Stimulated activated naive CD4-positive, alpha-beta T cell treated with Interleukin-2 at 50 U/mL for 16 hours (primary cell): ENCODE data around the gene GYPE.
"Not testable (repeated sequence)": the region's sequence is repeated elsewhere in the genome, so short reads cannot be mapped to it uniquely, and the experiment has no call there.

ENCODE experiments used
- DNase-seq: peaks from one replicate; lab custom pipeline; 2025; lab: John Stamatoyannopoulos, UW

GYPE gene

DNA sequence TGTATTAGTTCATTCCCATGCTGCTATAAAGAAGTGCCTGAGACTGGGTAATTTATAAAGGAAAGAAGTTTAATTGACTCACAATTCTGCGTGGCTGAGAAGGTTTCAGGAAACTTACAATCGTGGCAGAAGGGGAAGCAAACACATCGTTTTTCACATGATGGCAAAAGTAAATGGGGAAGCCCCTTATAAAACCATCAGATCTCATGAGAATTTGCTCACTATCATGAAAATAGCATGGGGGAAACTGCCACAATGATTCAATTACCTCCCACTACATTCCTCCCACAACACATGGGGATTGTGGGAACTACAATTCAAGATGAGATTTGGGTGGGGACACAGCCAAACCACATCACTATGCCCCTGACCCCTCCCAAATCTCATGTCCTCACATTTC lies 35.4 kb downstream of the GYPE start:
- DNase-seq, result not testable (repeated sequence)

DNA sequence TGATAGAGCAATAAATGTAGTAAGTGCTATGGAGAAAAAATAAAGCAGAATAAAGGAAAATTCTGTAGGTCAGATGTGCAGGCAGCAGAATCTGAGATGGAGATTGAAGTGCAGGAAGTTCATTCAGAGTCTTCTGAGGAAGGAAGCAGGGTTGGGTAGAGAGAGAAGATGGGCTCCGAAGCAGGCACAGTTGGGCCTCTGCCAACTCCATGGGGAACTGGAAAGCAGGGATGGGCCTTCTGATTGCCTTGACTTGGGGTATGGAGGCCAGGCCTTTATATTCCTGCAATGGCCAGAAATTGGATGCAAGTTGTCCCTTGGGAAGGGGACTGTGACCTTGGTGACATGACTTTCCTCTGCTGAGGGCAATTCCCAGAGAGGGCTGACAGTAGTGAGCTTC lies 42.6 kb downstream of the GYPE start:
- not testable (repeated sequence) for DNase-seq

DNA sequence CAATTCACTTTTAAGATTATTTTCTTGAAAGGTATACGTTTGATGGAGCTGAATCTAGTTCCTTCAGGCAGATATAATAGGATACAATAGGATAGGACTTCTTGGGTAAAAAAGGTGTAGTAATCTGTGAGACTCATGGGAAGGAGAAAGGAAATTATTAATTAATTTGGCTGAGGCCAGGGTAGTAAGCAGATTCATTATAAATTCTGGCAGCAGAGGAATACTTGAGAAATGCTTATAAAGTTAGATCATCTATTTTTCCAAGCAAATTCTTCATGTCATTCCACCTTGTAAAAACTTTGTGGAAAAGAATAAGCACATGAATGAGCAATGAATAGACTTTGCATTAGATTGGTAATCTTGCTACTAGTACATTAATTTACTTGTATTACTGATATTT lies 46.9 kb downstream of the GYPE start:
- no peak for DNase-seq

DNA sequence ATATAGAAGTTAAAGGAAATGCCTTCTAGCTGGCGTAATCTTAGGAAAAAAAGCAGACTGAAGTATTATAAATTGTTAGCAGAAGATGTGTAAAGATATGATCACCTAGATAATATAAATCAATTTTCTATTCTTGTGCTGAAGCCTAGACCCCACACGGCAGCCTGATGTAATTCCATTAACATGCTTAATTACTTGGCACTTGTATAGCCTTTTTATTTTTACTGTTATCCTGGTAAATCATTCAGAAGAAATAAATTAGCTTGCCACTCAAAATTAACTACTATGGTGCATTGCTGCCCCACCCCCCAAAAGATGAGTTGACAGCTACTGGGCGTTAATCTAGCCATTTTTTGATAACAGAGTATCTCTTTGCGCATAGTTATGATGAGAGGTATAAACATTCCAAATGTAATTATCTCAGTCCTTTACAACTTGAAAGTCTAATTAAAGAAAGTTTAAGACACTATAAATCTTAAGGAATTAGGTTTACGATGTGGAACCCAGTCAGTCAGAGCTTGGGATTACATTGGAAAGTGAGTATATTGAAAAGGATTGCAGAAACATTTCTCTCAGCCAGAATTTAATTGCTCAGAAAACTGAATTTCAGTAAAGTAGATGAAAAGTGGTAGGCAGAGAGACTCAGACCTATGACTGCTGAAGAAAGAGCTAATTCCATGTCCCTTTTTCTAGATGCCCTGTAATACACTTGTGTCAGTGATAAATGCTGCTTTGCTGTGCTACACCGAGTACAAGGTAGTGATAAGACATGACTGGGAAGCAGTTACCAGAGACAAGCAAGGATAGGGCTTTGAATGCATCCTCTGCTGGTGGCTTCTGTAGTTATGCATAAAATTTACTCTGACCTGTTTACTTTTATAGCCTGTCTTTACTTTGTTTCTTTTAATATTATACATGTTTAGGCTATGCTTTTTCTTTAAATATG lies 47.7 kb downstream of the GYPE start:
- DNase-seq, result not testable (repeated sequence)

DNA sequence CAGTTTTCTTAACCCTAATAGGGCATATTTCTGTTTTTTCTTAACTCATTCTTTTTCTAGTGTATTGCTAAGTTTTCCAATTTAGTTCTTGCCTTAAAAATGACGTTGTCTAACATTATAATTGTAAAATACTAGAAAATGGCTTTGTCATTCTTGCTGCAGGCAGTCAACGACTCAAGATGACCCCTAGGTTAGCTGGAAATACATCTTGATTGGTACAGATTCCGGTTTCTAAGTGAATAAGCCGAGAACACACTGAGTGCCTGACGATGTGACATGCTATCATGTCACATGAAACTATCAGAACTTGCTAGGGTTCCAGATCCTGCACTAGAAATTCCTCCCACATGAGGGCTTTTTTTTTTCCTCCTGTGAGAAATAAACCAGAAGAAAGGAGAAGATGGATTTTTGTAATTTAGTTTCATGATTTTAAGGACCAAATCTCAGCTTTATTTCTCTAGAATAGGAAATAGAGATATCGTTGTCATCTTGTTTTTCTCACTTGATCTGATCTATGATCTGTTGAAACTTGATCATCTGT lies 49.3 kb downstream of the GYPE start:
- not testable (repeated sequence) for DNase-seq

DNA sequence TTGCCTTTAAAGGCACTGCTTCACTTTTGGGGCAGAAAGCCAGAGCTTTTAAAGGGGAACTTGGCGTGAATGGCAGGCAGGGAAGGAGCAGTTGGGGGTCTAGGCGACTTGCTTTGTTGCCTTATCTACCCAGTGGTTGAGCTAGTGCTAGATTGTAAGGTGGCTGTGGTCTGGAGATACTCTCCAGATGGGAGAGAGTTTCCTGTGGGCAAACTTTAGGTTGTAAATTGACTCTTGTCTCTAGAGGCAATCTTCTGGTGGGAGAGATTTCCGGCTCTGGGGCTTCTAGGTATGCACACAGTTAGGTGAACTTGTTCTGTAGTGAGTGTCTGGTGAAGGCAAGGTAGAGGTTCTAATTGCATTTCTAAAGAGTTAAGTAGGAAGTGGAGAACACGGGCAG lies 50.7 kb downstream of the GYPE start:
- not testable (repeated sequence) for DNase-seq

DNA sequence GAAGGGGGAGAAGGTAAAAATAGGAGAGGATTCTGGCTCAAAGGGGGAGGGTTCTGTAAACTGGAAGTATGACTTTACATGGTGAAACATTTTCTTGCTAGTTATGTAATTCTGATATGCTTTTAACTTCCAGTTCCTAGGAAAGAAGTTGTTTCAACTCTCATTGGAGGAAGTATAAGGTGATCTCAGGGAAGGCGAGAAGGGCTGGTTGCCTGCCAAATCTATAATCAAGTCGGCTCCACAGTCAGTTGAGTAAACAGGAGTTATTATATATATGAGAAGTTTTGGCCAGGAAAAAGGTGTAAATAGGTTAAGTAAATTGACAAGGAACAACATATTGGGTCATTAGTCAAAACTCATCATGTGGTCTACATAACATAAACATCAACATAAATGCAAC lies 56.1 kb downstream of the GYPE start:
- DNase-seq, result not testable (repeated sequence)

DNA sequence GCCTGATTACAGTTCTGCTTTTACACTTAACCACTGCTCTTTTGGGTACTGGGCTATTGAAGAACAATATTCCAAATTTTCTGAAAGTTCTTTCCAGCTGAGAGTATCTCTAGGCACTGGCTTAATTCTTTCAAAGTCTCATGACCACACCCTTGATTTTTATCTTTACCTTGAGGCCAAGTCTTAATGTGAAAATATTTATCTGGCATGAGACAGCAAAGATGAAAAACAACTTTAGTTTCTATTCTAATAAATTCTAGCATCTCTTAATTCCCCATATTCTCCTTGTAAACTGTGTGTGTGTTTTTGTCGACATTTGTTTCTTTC lies 61.9 kb downstream of the GYPE start:
- not testable (repeated sequence) for DNase-seq

DNA sequence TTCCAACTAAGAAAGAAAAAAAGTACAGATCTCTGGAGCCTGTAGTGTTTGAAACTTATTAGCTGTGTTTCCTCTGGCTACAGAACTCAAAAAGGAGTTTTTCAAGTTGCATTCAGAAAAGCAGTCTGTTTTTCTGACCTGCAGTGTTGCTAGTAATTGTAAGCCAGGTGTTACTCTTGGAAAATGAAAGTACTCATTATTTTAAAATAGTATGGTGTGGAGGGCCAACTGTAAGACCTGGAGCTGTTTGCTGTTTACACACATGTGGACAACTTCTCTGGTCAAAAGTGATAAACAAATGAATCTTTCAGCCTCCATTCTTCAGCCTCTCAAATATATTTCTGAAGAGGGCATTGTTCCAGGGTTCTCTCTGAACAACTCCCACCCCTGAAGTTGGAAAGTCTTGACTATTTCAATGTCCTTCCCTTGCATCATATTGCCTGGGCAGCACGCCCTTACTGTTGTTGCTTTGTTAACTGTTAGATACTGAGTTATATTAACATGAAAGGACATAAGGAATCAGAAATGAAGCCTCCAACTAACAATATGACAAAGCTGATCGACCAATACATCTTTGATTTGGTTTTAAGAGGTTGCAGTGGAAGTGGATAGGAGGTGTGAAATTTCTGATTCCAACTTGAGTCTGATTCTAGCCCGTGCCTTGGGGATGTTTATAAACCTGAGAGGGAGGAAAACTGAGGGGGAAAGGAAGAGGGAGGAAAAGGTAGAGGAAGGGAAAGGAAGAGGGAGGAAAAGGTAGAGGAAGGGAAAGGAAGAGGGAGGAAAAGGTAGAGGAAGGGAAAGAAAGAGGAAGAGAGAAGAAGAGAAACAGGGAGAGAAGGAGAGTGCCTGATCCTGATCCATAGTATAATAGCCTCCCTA lies 62.5 kb downstream of the GYPE start:
- DNase-seq, result not testable (repeated sequence)

DNA sequence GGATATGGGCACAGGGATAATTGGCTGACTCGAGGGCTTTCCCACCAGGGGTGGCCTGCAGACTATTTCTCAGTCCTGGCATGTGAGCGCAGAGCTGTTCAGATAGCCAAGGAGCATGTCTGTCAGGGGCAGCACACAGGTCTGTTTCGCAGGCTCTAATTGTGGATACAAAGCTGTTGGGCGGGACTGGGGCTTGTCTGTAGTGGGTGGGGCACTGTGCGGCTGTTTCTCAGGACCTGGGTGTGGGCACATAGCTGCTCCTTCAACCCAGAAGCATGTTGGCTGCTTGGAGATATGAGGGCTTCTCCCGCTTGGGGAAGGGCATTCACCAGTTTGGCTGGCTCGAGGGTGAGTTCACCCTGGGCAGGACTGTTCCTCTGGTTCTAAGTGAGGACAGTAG lies 65.9 kb downstream of the GYPE start:
- not testable (repeated sequence) for DNase-seq

DNA sequence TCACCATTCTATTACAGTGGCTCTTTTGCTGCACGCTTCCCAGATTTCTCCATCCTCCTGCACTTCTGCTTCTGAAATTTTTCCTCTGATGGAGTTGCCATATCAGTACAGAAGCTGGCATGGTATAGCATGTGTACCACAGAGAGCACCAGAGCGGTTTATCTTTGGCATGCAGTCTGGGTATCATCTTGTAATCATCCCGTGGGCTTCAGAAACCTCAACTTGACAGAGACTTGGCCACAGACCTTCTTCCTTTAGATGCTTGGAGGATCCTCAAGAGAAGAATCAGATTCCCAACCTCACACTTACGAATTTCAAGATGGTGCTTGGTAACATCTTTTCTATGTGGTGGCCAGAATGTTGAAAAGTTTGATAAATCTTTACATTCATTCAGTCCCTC lies 71.2 kb downstream of the GYPE start:
- DNase-seq, result not testable (repeated sequence)

DNA sequence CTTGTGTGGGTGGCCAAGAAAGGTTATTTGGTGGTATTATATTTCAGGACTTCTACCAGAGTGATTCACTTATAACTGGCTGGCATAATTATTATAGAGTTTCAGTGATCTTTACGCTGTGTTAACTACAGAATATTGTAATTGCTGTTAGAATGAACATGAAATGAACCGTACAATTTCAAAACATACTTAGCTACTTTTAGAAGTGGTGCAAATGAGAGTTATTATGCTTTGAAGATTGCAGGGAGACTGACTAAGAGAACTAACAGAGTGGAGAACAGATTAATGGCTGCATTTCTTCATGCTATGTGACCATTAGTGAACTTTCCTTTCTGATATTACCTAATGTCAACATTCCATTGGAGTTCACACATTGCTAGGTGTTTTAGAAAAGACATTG lies 71.7 kb downstream of the GYPE start:
- DNase-seq, result not testable (repeated sequence)

DNA sequence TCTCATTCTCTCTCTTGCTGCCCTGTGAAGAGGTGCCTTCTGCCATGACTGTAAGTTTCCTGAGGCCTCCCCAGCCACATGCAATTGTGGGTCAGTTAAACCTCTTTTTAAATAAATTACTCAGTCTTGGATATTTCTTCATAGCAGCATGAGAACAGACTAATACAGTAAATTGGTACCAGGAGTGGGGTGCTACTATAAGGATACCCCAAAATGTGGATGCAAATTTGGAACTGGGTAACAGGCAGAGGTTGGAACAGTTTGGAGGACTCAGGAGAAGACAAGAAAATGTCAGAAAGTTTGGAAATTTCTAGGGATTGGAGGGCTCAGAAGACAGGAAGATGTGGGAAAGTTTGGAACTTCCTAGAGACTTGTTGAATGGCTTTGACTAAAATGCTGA lies 74.8 kb downstream of the GYPE start:
- DNase-seq, result not testable (repeated sequence)

DNA sequence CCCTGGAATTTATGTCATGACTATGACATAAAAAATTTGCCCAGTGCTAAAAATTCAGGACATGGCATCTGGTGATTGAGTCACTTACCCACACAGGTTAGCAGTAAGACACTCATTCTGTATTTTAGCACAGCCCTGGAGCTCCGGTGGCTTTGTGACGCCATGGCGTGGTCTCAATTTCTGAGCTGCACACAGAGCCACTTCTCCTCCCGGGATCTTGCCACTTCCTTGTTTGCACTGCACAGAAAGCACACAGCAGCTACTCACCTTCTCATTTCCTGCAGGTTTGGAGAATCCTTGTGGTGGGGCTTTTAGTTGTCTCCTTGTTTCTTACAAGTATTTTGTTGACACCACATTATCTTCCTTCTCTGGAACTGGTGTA lies 76.1 kb downstream of the GYPE start:
- not testable (repeated sequence) for DNase-seq
